GM12873 (cell line): ENCODE data around the gene MCOLN3.

Experiments used
- CTCF ChIP-seq: IDR thresholded peaks from 2 replicates; pipeline ENCODE4 v1.5.1; 2012; ENCODE audit warnings: low read depth, mild to moderate bottlenecking, moderate library complexity, low read length, control low read depth; ENCODE audit not compliant: insufficient read depth; ENCODE audit errors: missing control alignments

MCOLN3 gene

GRCh38 chr1:85085417-85085816 lies 37.1 kb upstream of the MCOLN3 start:
- TF ChIP-seq CTCF: no peak

DNA sequence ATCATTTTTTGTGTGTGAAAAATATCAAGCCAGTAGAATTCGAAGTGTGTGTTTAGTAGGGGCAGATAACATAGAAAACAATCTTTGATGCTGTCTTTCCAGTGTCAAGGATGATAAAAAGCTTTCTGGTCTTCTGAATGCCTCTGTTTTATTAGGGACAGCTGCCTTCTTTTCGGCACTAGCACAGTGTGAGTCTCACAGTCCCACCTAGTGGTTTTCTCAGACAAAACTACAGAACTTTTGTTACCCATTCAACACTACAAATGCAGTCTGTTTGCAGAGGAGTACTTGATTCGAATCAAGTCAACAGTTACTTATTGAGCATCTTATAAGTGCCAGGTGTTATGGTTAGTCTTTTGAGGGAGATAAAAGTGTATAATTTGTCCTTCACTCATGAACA lies 30.6 kb upstream of the MCOLN3 start:
- peak; percentile 35 for TF ChIP-seq CTCF

DNA sequence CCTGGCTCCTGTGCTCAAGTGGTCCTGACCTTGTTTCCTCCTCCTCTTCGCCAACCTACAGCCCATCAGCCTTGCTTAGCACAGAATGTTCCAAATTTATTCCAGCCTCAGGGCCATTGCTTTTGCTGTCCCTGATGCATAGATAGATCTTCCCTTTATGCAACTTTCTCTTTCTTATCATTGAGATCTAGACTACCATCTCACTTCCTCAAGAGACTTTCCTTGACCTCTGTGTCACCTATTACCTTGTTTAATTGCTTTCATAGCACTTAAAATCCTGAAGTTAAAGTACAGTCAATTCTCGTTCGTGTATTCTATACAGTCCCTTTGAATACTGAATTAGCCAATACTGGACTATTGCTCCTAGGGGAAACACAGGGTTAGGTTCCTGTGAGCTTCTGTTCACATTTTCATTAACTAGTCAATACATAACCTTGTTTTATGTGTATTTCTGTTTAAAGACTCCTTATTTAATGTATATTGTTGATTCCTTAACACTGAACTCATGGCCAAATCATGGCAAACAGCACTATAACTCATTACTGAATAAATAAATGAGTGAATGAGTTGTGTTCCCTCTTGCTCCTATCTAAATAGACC lies 26.2 kb upstream of the MCOLN3 start:
- no peak for TF ChIP-seq CTCF

DNA sequence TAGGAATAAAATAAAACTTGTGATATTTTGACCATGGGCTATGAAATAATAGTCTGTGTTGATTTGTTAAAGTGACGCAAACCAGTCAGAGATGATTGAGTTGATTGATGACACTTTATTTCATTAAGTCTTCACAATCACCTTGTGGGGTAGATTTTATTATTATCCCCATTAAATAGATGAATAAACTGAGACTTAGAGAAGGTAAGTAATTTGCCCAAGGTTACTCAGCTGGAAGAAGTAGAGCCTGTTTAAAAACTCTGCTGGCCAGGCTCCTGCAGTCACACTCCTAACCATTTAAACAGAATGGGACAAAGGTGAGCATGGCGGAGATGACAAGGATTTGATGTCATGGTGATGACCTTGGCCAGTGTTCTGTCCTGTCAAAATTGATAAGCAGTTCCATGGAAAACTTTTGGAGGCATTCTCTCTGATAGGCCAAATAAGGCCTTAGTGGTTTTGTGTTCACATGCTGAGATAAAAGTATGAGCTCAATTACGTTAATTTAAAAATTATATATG lies 22.7 kb upstream of the MCOLN3 start:
- TF ChIP-seq CTCF: no peak

- no peak for TF ChIP-seq CTCF
These were observed 20.5 kb upstream of the MCOLN3 start for GRCh38 chr1:85068846-85069245.

GRCh38 chr1:85065550-85065949 lies 17.2 kb upstream of the MCOLN3 start:
- TF ChIP-seq CTCF: no peak

- TF ChIP-seq CTCF: no peak
These were observed 14.2 kb upstream of the MCOLN3 start for GRCh38 chr1:85062425-85063026.
